ENCODE measurements around the gene POM121C.
"Not testable (repeated sequence)": the region's sequence is repeated elsewhere in the genome, so short reads cannot be mapped to it uniquely, and the experiment has no call there.

Gene POM121C

DNA sequence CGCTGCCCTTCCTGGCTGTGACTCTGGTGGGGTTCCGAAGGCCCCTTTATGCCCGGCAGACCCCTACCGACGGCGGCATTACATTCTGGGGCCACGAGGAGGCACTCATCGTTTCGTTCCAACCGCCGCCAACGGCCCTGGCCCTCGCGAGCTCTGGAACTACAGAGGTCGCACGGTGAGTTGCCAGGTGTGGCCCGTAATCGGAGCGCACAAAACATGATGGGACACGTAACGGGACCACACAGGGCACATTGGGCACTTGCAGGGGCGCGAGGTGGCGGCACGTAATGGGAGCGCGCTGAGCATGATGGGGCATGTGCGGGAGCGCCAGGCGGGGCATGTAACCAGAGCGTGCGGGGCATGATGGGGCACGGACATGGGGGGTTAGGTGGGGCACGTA lies 90.8 kb downstream of the POM121C start, which contains the start of gene TRIM73:
Gene TRIM73 (plus strand): TSS at position 301 of the 400 bp plus-strand sequence. CDS start 3,305 bp downstream, outside the sequence.
- WGBS, 2 experiments = 89 to 97% methylated on average over 7 of the region's 34 CpGs
- not testable (repeated sequence) for H3K9me3 ChIP-seq (ENCODE audit: control insufficient read depth, low read length); H3K4me1 ChIP-seq (ENCODE audit: control insufficient read depth, insufficient read depth, low read length); H3K36me3 ChIP-seq (ENCODE audit: control insufficient read depth, insufficient read depth, low read length); H3K4me3 ChIP-seq (ENCODE audit: insufficient read depth, low read depth, low read length); H3K27ac ChIP-seq (ENCODE audit: insufficient read depth, low read depth, low read length, poor library complexity, severe bottlenecking); H3K27me3 ChIP-seq (ENCODE audit: control insufficient read depth, insufficient read depth, low read length, poor library complexity, severe bottlenecking)

DNA sequence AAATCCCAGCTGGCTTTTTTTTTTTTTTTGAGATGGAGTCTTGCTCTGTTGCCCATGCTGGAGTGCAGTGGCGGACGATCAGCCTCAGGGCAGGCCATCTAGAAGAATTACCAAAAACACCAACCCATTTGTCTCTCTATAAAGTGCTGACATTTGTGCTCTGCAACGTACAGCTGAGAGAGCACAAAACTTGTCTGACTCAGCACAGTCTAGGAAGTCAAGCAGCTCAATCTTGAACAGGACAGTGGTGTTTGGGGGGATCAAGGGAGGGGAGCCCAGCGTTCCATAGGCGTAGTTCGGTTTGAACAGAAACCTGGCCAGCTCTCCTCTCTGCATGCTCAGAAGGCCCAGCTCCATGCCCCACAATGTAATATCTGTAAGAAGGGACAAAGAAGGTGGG lies 92.9 kb downstream of the POM121C start:
- H3K9me3 ChIP-seq (ENCODE audit: control insufficient read depth, low read length); H3K36me3 ChIP-seq (ENCODE audit: control insufficient read depth, insufficient read depth, low read length); H3K4me1 ChIP-seq (ENCODE audit: control insufficient read depth, insufficient read depth, low read length); H3K4me3 ChIP-seq (ENCODE audit: insufficient read depth, low read depth, low read length); H3K27me3 ChIP-seq (ENCODE audit: control insufficient read depth, insufficient read depth, low read length, poor library complexity, severe bottlenecking); H3K27ac ChIP-seq (ENCODE audit: insufficient read depth, low read depth, low read length, poor library complexity, severe bottlenecking): not testable (repeated sequence)
- WGBS, 2 experiments = no CpG with 5 or more reads among the region's 6 CpGs

DNA sequence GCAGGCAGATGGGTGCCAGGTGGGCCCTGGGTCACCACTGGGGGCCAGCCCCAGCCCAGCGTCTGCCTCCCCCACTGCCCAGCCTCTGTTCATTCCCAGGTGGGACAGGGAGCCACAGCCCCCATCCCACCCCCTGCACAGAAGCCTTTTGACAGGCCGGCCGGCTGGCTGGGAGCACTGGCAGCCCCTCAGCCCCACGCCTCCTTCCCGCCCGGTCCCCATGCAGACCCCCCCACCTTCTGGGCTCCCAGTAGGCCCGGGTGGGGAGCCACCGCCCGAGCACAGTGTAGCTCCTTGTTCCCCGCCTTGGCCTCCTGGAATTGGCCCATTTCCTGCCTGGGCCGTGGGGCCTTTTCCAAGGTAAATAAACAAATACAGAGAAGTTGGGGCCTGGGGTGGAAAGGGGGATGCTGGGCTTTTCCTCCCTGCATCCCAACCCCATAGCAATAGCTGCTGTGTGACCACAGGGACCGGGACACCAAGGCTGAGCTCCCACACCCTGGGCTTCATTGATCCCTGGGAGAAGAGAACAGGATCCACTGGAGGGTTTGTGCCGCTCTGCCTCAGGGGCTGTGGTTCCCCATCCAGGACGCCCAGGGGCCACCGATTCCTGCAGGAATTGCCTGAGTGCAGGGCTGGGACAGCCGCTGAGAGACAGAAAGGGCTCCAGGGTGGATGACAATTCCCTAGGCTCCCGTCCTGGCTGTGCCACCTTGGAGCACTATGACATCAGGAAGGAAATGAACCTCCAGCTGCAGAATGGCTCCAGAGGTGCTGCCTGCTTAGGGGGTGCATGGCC lies 111.4 kb downstream of the POM121C start:
- not testable (repeated sequence) for H3K27ac ChIP-seq (ENCODE audit: insufficient read depth, low read depth, low read length, poor library complexity, severe bottlenecking); H3K9me3 ChIP-seq (ENCODE audit: control insufficient read depth, low read length); H3K27me3 ChIP-seq (ENCODE audit: control insufficient read depth, insufficient read depth, low read length, poor library complexity, severe bottlenecking); H3K4me1 ChIP-seq (ENCODE audit: control insufficient read depth, insufficient read depth, low read length); H3K4me3 ChIP-seq (ENCODE audit: insufficient read depth, low read depth, low read length); H3K36me3 ChIP-seq (ENCODE audit: control insufficient read depth, insufficient read depth, low read length)
- WGBS, 2 experiments = no CpG with 5 or more reads among the region's 17 CpGs

DNA sequence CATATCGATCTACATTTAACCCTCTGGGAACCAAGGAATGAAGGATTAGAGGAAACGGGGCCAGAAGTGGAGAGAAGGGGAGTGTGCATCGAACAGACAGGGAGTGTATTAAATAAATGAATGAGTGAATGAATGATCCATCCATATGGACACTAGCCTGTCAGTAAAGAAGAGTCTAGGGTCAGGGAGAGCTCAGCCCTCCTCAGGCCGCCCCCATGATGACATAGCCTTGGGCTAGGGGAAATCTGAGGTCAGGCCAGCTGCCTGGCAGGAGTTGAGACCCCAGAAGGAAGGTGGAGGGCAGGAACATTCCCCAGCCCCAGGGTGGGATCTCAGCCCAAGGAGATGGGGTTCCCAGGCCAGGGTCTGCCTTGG lies 112.0 kb downstream of the POM121C start:
- not testable (repeated sequence) for H3K4me1 ChIP-seq (ENCODE audit: control insufficient read depth, insufficient read depth, low read length); H3K36me3 ChIP-seq (ENCODE audit: control insufficient read depth, insufficient read depth, low read length); H3K27me3 ChIP-seq (ENCODE audit: control insufficient read depth, insufficient read depth, low read length, poor library complexity, severe bottlenecking); H3K27ac ChIP-seq (ENCODE audit: insufficient read depth, low read depth, low read length, poor library complexity, severe bottlenecking); H3K9me3 ChIP-seq (ENCODE audit: control insufficient read depth, low read length); H3K4me3 ChIP-seq (ENCODE audit: insufficient read depth, low read depth, low read length)
- WGBS, 2 experiments = no CpG with 5 or more reads among the region's 4 CpGs

DNA sequence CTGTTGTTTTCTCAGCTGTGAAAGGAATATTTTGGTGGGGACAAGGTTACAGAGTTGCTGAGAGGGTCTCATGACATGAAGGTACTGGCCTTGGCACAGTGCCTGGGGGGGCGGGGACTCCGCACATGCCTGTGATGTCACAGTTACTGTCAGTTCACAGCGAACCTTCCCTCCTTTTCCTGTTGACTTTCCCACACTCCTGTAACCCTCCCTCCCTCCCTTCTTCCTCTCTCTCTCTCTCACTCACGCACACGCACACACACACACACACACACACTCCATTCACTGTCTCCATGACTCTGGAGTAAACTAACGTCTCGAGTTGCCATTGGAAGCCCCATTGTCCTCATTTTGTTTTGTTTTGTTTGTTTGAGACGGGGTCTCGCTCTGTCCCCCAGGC lies 118.8 kb downstream of the POM121C start:
- H3K9me3 ChIP-seq (ENCODE audit: control insufficient read depth, low read length); H3K36me3 ChIP-seq (ENCODE audit: control insufficient read depth, insufficient read depth, low read length); H3K27ac ChIP-seq (ENCODE audit: insufficient read depth, low read depth, low read length, poor library complexity, severe bottlenecking); H3K4me3 ChIP-seq (ENCODE audit: insufficient read depth, low read depth, low read length); H3K27me3 ChIP-seq (ENCODE audit: control insufficient read depth, insufficient read depth, low read length, poor library complexity, severe bottlenecking); H3K4me1 ChIP-seq (ENCODE audit: control insufficient read depth, insufficient read depth, low read length): not testable (repeated sequence)
- WGBS, 2 experiments = no CpG with 5 or more reads among the region's 9 CpGs

All from ectodermal cell (in vitro differentiated cells).